ENCODE results near the gene ANXA1. TPM values are rescaled to one million over a fixed set of nuclear protein-coding genes. Genes with fewer than 3 reads are reported as not detected.
A peak's percentile ranks its signal among the peaks of the same experiment; 100 is the strongest.

Gene ANXA1
- total and polyA plus RNA-seq, 7 experiments from 2014 or later = 90.2 to 649 (median 145) TPM

- peak overlapping the region; percentile 7 to 97 (median 71) for H3K27ac Mint-ChIP-seq
Measured at GRCh38 chr9:73133921-73134407, 17.7 kb upstream of the ANXA1 start.

GRCh38 chr9:73135394-73135793 is 16.3 kb upstream of the ANXA1 start:
- Mint-ChIP-seq H3K4me1 (peaks cover 9 to 29% (median 25%) of the 10 kb centered on the region in 7 donors), H3K27ac (peak overlapping the region in 1 of 9 donors; percentile 34), H3K27me3 (peaks cover 0 to 2% (median 0%) of the 10 kb centered on the region in 5 donors), H3K4me3 (no peak overlapping the region), H3K9me3 (no peaks in the 10 kb centered on the region), H3K36me3 (peaks cover 0 to 2% (median 0%) of the 10 kb centered on the region in 5 donors)
- intact Hi-C loops (cut with micrococcal nuclease) = loop anchor here in 1 of 2 donors (10.0 kb wide), 1 partner anchor 1819 kb away; the partner anchor contains the start of gene C9orf40
- no peak for ATAC-seq
- Histone ChIP-seq H3K4me1 (ENCODE audit: control insufficient read depth in 2 of 2, insufficient read depth in 2 of 2, low read length in 2 of 2) (peaks cover 9% of the 10 kb centered on the region in 2 donors), H3K27ac (ENCODE audit: low read depth, low read length) (no peak overlapping the region), H3K36me3 (ENCODE audit: control insufficient read depth in 2 of 3, insufficient read depth in 3 of 3, low read length in 3 of 3) (no peaks in the 10 kb centered on the region), H3K9me3 (ENCODE audit: control insufficient read depth in 2 of 3, low read length in 3 of 3) (no peaks in the 10 kb centered on the region), H3K27me3 (ENCODE audit: control insufficient read depth in 2 of 2, insufficient read depth in 2 of 2, low read length in 2 of 2) (no peaks in the 10 kb centered on the region), H3K4me3 (ENCODE audit: low read length) (no peak overlapping the region)
- ChIA-PET CTCF (interaction anchor here (0.7 to 1.5 kb wide), 3 partner anchors 26 to 45 kb away, joined by 3 to 7 read pairs (median 4); no protein-coding TSS in a partner anchor), POLR2A (interaction anchor here (0.6 to 1.8 kb wide), 4 partner anchors 10 to 770 kb away, joined by 3 to 8 read pairs (median 4); partner anchors contain the start of gene ZFAND5)
- DNase-seq = no peak

More at GRCh38 chr9:73133921-73134407, 17.7 kb upstream of the ANXA1 start:
- ATAC-seq (no peak), DNase-seq (no peak)
- Mint-ChIP-seq H3K27me3 (peaks cover 0 to 2% (median 0%) of the 10 kb centered on the region in 5 donors), H3K4me3 (peak overlapping the region in 5 of 10 donors; percentile 15 to 50 (median 39)), H3K9me3 (no peaks in the 10 kb centered on the region), H3K4me1 (peaks cover 22 to 40% (median 35%) of the 10 kb centered on the region in 7 donors), H3K36me3 (peaks cover 0 to 2% (median 0%) of the 10 kb centered on the region in 5 donors)
- Histone ChIP-seq H3K27me3 (ENCODE audit: control insufficient read depth in 2 of 2, insufficient read depth in 2 of 2, low read length in 2 of 2) (no peaks in the 10 kb centered on the region), H3K9me3 (ENCODE audit: control insufficient read depth in 2 of 3, low read length in 3 of 3) (no peaks in the 10 kb centered on the region), H3K36me3 (ENCODE audit: control insufficient read depth in 2 of 3, insufficient read depth in 3 of 3, low read length in 3 of 3) (no peaks in the 10 kb centered on the region), H3K27ac (ENCODE audit: low read depth, low read length) (no peak overlapping the region), H3K4me1 (ENCODE audit: control insufficient read depth in 2 of 2, insufficient read depth in 2 of 2, low read length in 2 of 2) (peaks cover 9% of the 10 kb centered on the region in 2 donors), H3K4me3 (ENCODE audit: low read length) (no peak overlapping the region)
- ChIA-PET POLR2A (interaction anchor here (1.9 to 3.0 kb wide), 3 partner anchors 15 to 21 kb away, joined by 11 to 12 read pairs (median 12); no protein-coding TSS in a partner anchor), CTCF (interaction anchor here (1.7 kb wide), 1 partner anchor 11 kb away, joined by 5 read pairs; no protein-coding TSS in a partner anchor)
- intact Hi-C loops (cut with micrococcal nuclease) = loop anchor here (2.0 to 10.0 kb wide), 7 partner anchors 21 to 1821 kb away; partner anchors contain the start of genes C9orf40 (in 1 of the 2) and RORB (in 1 of the 2)

- Mint-ChIP-seq H3K27ac (no peak overlapping the region), H3K36me3 (peaks cover 0 to 8% (median 0%) of the 10 kb centered on the region in 5 donors), H3K27me3 (peaks cover 0 to 2% (median 0%) of the 10 kb centered on the region in 5 donors), H3K9me3 (peaks cover 0 to 1% (median 0%) of the 10 kb centered on the region in 11 donors), H3K4me3 (no peak overlapping the region), H3K4me1 (peaks cover 0 to 25% (median 9%) of the 10 kb centered on the region in 7 donors)
- Histone ChIP-seq H3K27ac (ENCODE audit: low read depth, low read length) (no peak overlapping the region), H3K4me3 (ENCODE audit: low read length) (no peak overlapping the region), H3K4me1 (ENCODE audit: control insufficient read depth in 2 of 2, insufficient read depth in 2 of 2, low read length in 2 of 2) (no peaks in the 10 kb centered on the region), H3K9me3 (ENCODE audit: control insufficient read depth in 2 of 3, low read length in 3 of 3) (no peaks in the 10 kb centered on the region), H3K27me3 (ENCODE audit: control insufficient read depth in 2 of 2, insufficient read depth in 2 of 2, low read length in 2 of 2) (no peaks in the 10 kb centered on the region), H3K36me3 (ENCODE audit: control insufficient read depth in 2 of 3, insufficient read depth in 3 of 3, low read length in 3 of 3) (no peaks in the 10 kb centered on the region)
- ChIA-PET POLR2A (no interaction called here), CTCF (interaction anchor here (1.2 kb wide), 1 partner anchor 30 kb away, joined by 3 read pairs; no protein-coding TSS in a partner anchor)
- no peak for ATAC-seq
- intact Hi-C loops (cut with micrococcal nuclease) = loop anchor here in 1 of 2 donors (10.0 kb wide), 1 partner anchor 1817 kb away; the partner anchor contains the start of gene C9orf40
- no peak for DNase-seq
Measured at GRCh38 chr9:73137286-73137899, 14.3 kb upstream of the ANXA1 start.

- ATAC-seq = no peak
- Histone ChIP-seq H3K4me3 (ENCODE audit: low read length) (no peak overlapping the region), H3K27me3 (ENCODE audit: control insufficient read depth in 2 of 2, insufficient read depth in 2 of 2, low read length in 2 of 2) (no peaks in the 10 kb centered on the region), H3K9me3 (ENCODE audit: control insufficient read depth in 2 of 3, low read length in 3 of 3) (no peaks in the 10 kb centered on the region), H3K27ac (ENCODE audit: low read depth, low read length) (no peak overlapping the region), H3K36me3 (ENCODE audit: control insufficient read depth in 2 of 3, insufficient read depth in 3 of 3, low read length in 3 of 3) (no peaks in the 10 kb centered on the region), H3K4me1 (ENCODE audit: control insufficient read depth in 2 of 2, insufficient read depth in 2 of 2, low read length in 2 of 2) (no peaks in the 10 kb centered on the region)
- Mint-ChIP-seq H3K27ac (no peak overlapping the region), H3K9me3 (peaks cover 0 to 1% (median 0%) of the 10 kb centered on the region in 11 donors), H3K4me1 (peaks cover 0 to 25% (median 8%) of the 10 kb centered on the region in 7 donors), H3K36me3 (peaks cover 0 to 8% (median 0%) of the 10 kb centered on the region in 5 donors), H3K4me3 (no peak overlapping the region), H3K27me3 (peaks cover 0 to 2% (median 0%) of the 10 kb centered on the region in 5 donors)
- DNase-seq = no peak
- intact Hi-C loops (cut with micrococcal nuclease) = loop anchor here in 1 of 2 donors (10.0 kb wide), 1 partner anchor 1817 kb away; the partner anchor contains the start of gene C9orf40
- ChIA-PET POLR2A (no interaction called here), CTCF (interaction anchor here (1.2 kb wide), 1 partner anchor 30 kb away, joined by 3 read pairs; no protein-coding TSS in a partner anchor)
Measured at GRCh38 chr9:73137914-73138313, 13.8 kb upstream of the ANXA1 start.

- peaks cover 0 to 8% (median 0%) of the 10 kb centered on the region in 5 donors for H3K36me3 Mint-ChIP-seq
- peaks cover 0 to 2% (median 0%) of the 10 kb centered on the region in 5 donors for H3K27me3 Mint-ChIP-seq
- peaks cover 0 to 1% (median 0%) of the 10 kb centered on the region in 11 donors for H3K9me3 Mint-ChIP-seq
- ATAC-seq = no peak
- no peak overlapping the region for H3K4me3 Mint-ChIP-seq
- no peak overlapping the region for H3K27ac Mint-ChIP-seq
- peaks cover 0 to 26% (median 7%) of the 10 kb centered on the region in 7 donors for H3K4me1 Mint-ChIP-seq
- H3K27ac ChIP-seq (ENCODE audit: low read depth, low read length) = no peak overlapping the region
- intact Hi-C loops (cut with micrococcal nuclease) = loop anchor here in 1 of 2 donors (10.0 kb wide), 1 partner anchor 1816 kb away; the partner anchor contains the start of gene C9orf40
- no peak for DNase-seq
- no peaks in the 10 kb centered on the region for H3K4me1 ChIP-seq (ENCODE audit: control insufficient read depth in 2 of 2, insufficient read depth in 2 of 2, low read length in 2 of 2)
- POLR2A ChIA-PET = no interaction called here
- H3K36me3 ChIP-seq (ENCODE audit: control insufficient read depth in 2 of 3, insufficient read depth in 3 of 3, low read length in 3 of 3) = no peaks in the 10 kb centered on the region
- CTCF ChIA-PET = no interaction called here
- H3K9me3 ChIP-seq (ENCODE audit: control insufficient read depth in 2 of 3, low read length in 3 of 3) = no peaks in the 10 kb centered on the region
- no peak overlapping the region for H3K4me3 ChIP-seq (ENCODE audit: low read length)
- H3K27me3 ChIP-seq (ENCODE audit: control insufficient read depth in 2 of 2, insufficient read depth in 2 of 2, low read length in 2 of 2) = no peaks in the 10 kb centered on the region
Measured at GRCh38 chr9:73138516-73138915, 13.1 kb upstream of the ANXA1 start.

- Mint-ChIP-seq H3K27me3 (peaks cover 0 to 2% (median 0%) of the 10 kb centered on the region in 5 donors), H3K9me3 (peaks cover 0 to 1% (median 0%) of the 10 kb centered on the region in 11 donors), H3K27ac (peak overlapping the region in 1 of 9 donors; percentile 21), H3K4me1 (peaks cover 5 to 37% (median 13%) of the 10 kb centered on the region in 7 donors), H3K36me3 (peaks cover 0 to 8% (median 0%) of the 10 kb centered on the region in 5 donors), H3K4me3 (no peak overlapping the region)
- Histone ChIP-seq H3K27me3 (ENCODE audit: control insufficient read depth in 2 of 2, insufficient read depth in 2 of 2, low read length in 2 of 2) (no peaks in the 10 kb centered on the region), H3K27ac (ENCODE audit: low read depth, low read length) (no peak overlapping the region), H3K4me3 (ENCODE audit: low read length) (no peak overlapping the region), H3K36me3 (ENCODE audit: control insufficient read depth in 2 of 3, insufficient read depth in 3 of 3, low read length in 3 of 3) (no peaks in the 10 kb centered on the region), H3K9me3 (ENCODE audit: control insufficient read depth in 2 of 3, low read length in 3 of 3) (no peaks in the 10 kb centered on the region), H3K4me1 (ENCODE audit: control insufficient read depth in 2 of 2, insufficient read depth in 2 of 2, low read length in 2 of 2) (peaks cover 0 to 3% of the 10 kb centered on the region in 2 donors)
- ChIA-PET CTCF (no interaction called here), POLR2A (interaction anchor here (1.0 to 1.3 kb wide), 2 partner anchors 11 to 1495 kb away, joined by 6 read pairs; no protein-coding TSS in a partner anchor)
- ATAC-seq (no peak), DNase-seq (no peak)
- intact Hi-C loops (cut with micrococcal nuclease) = no loop called here
Measured at GRCh38 chr9:73141282-73141681, 10.4 kb upstream of the ANXA1 start.
